ENCODE data around the gene RPL23. TPM values are rescaled to one million over a fixed set of nuclear protein-coding genes. Genes with fewer than 3 reads are reported as not detected.

The RPL23 gene
- total RNA-seq, 8 experiments from 2014 or later = 1,875 to 3,258 (median 2,470) TPM

- Histone ChIP-seq H3K4me3 (no peak overlapping the region), H3K4me1 (replicated peaks in 1 of 2) (peaks cover 17 to 65% of the 10 kb centered on the region in 2 donors), H3K27ac (no peak overlapping the region)
- ATAC-seq (replicated peaks in 6 of 8) = peak in 3 of 8 experiments; percentile 47 to 71 (median 52)
- 10 to 63% (median 16%) methylated on average over 1 to 3 of the region's 6 CpGs; no CpG with 5 or more reads in 4 of the 10 experiments for WGBS, 10 experiments
- in situ Hi-C loops (cut with MboI; ENCODE audit: low pct_unique_long_range_greater_than_20kb in 2 of 9, low sequenced_read_pairs in 9 of 9, unreplicated experiment in 9 of 9) = no loop called here
Measured at GRCh38 chr17:38879878-38880665, 26.6 kb upstream of the RPL23 start.

GRCh38 chr17:38877130-38877851 is 23.8 kb upstream of the RPL23 start:
- Histone ChIP-seq H3K4me3 (no peak overlapping the region), H3K27ac (peak overlapping the region in 1 of 2 donors; percentile 14), H3K4me1 (replicated peaks in 1 of 2) (peaks cover 20 to 55% of the 10 kb centered on the region in 2 donors)
- 20 to 80% (median 40%) methylated on average over 1 of the region's 7 CpGs; no CpG with 5 or more reads in 7 of the 10 experiments for WGBS, 10 experiments
- in situ Hi-C loops (cut with MboI; ENCODE audit: low pct_unique_long_range_greater_than_20kb in 2 of 9, low sequenced_read_pairs in 9 of 9, unreplicated experiment in 9 of 9) = no loop called here
- ATAC-seq (replicated peaks in 6 of 8) = peak; percentile 9 to 63 (median 46)

GRCh38 chr17:38875477-38876075 is 22.1 kb upstream of the RPL23 start:
- in situ Hi-C loops (cut with MboI; ENCODE audit: low pct_unique_long_range_greater_than_20kb in 2 of 9, low sequenced_read_pairs in 9 of 9, unreplicated experiment in 9 of 9) = no loop called here
- ATAC-seq (replicated peaks in 6 of 8) = no peak
- whole genome bisulfite sequencing, 10 experiments = 14 to 100% (median 69%) methylated on average over 1 to 2 of the region's 5 CpGs; no CpG with 5 or more reads in 3 of the 10 experiments
- Histone ChIP-seq H3K4me3 (no peak overlapping the region), H3K4me1 (replicated peaks in 1 of 2) (peaks cover 16 to 48% of the 10 kb centered on the region in 2 donors), H3K27ac (no peak overlapping the region)

- peak in 1 of 8 experiments; percentile 12 for ATAC-seq (replicated peaks in 6 of 8)
- WGBS, 10 experiments = 83 to 86% methylated on average over 1 to 2 of the region's 10 CpGs; no CpG with 5 or more reads in 8 of the 10 experiments
- in situ Hi-C loops (cut with MboI; ENCODE audit: low pct_unique_long_range_greater_than_20kb in 2 of 9, low sequenced_read_pairs in 9 of 9, unreplicated experiment in 9 of 9) = no loop called here
- Histone ChIP-seq H3K4me3 (no peak overlapping the region), H3K27ac (no peak overlapping the region), H3K4me1 (replicated peaks in 1 of 2) (peaks cover 16 to 39% of the 10 kb centered on the region in 2 donors)
Measured at GRCh38 chr17:38874505-38875400, 21.2 kb upstream of the RPL23 start.

- in situ Hi-C loops (cut with MboI; ENCODE audit: low pct_unique_long_range_greater_than_20kb in 2 of 9, low sequenced_read_pairs in 9 of 9, unreplicated experiment in 9 of 9) = no loop called here
- H3K4me1 ChIP-seq (replicated peaks in 1 of 2) = peaks cover 16 to 38% of the 10 kb centered on the region in 2 donors
- no peak overlapping the region for H3K4me3 ChIP-seq
- H3K27ac ChIP-seq = no peak overlapping the region
- WGBS, 10 experiments = 0 to 100% (median 80%) methylated on average over 1 to 3 of the region's 9 CpGs; no CpG with 5 or more reads in 5 of the 10 experiments
- no peak for ATAC-seq (replicated peaks in 6 of 8)
Measured at GRCh38 chr17:38873640-38874380, 20.3 kb upstream of the RPL23 start.

GRCh38 chr17:38872671-38873385 is 19.3 kb upstream of the RPL23 start:
- WGBS, 10 experiments = 0 to 83% (median 75%) methylated on average over 2 to 8 of the region's 9 CpGs; no CpG with 5 or more reads in 4 of the 10 experiments
- peaks cover 16 to 35% of the 10 kb centered on the region in 2 donors for H3K4me1 ChIP-seq (replicated peaks in 1 of 2)
- no peak for ATAC-seq (replicated peaks in 6 of 8)
- in situ Hi-C loops (cut with MboI; ENCODE audit: low pct_unique_long_range_greater_than_20kb in 2 of 9, low sequenced_read_pairs in 9 of 9, unreplicated experiment in 9 of 9) = no loop called here
- no peak overlapping the region for H3K27ac ChIP-seq
- H3K4me3 ChIP-seq = no peak overlapping the region

GRCh38 chr17:38872027-38872511 is 18.5 kb upstream of the RPL23 start:
- Histone ChIP-seq H3K4me1 (replicated peaks in 1 of 2) (peaks cover 9 to 28% of the 10 kb centered on the region in 2 donors), H3K27ac (no peak overlapping the region), H3K4me3 (peak overlapping the region in 4 of 5 donors; percentile 51 to 96 (median 88))
- in situ Hi-C loops (cut with MboI; ENCODE audit: low pct_unique_long_range_greater_than_20kb in 2 of 9, low sequenced_read_pairs in 9 of 9, unreplicated experiment in 9 of 9) = no loop called here
- WGBS, 10 experiments = 0 to 100% (median 80%) methylated on average over 1 to 2 of the region's 5 CpGs; no CpG with 5 or more reads in 3 of the 10 experiments
- no peak for ATAC-seq (replicated peaks in 6 of 8)

- in situ Hi-C loops (cut with MboI; ENCODE audit: low pct_unique_long_range_greater_than_20kb in 2 of 9, low sequenced_read_pairs in 9 of 9, unreplicated experiment in 9 of 9) = no loop called here
- Histone ChIP-seq H3K4me1 (replicated peaks in 1 of 2) (peaks cover 7 to 24% of the 10 kb centered on the region in 2 donors), H3K4me3 (peak overlapping the region; percentile 51 to 96 (median 91)), H3K27ac (peak overlapping the region in 1 of 2 donors; percentile 90)
- ATAC-seq (replicated peaks in 6 of 8) = no peak
- WGBS, 10 experiments = 0 to 80% (median 31%) methylated on average over 1 to 6 of the region's 11 CpGs; no CpG with 5 or more reads in 2 of the 10 experiments
Measured at GRCh38 chr17:38871247-38872015, 17.9 kb upstream of the RPL23 start.

GRCh38 chr17:38870259-38871165 is 17.0 kb upstream of the RPL23 start:
- in situ Hi-C loops (cut with MboI; ENCODE audit: low pct_unique_long_range_greater_than_20kb in 2 of 9, low sequenced_read_pairs in 9 of 9, unreplicated experiment in 9 of 9) = no loop called here
- Histone ChIP-seq H3K4me3 (peak overlapping the region; percentile 51 to 96 (median 91)), H3K27ac (peak overlapping the region; percentile 89 to 90), H3K4me1 (replicated peaks in 1 of 2) (peaks cover 7 to 24% of the 10 kb centered on the region in 2 donors)
- ATAC-seq (replicated peaks in 6 of 8) = peak; percentile 6 to 52 (median 32)
- WGBS, 10 experiments = 0% methylated on average over 3 of the region's 56 CpGs; no CpG with 5 or more reads in 9 of the 10 experiments
